OCI-LY7 (cell line): ENCODE measurements around the gene TRPM2. TPM values are rescaled to one million over a fixed set of nuclear protein-coding genes. Genes with fewer than 3 reads are reported as not detected.

Experiments
- BruUV-seq: library from RNA; stranded (reverse); fragments of 400-500 nt; replicated peaks from 2 replicates; lab custom pipeline; 2021; lab: Mats Ljungman, UMichigan
- CTCF ChIA-PET: fragments of 300-600 bp; sonication (Branson Sonifier 250); formaldehyde crosslinking; loops from one replicate; lab custom pipeline; 2022; ENCODE audit warnings: antibody characterized with exemption; ENCODE audit not compliant: unreplicated experiment; lab: Charles Lee
- POLR2A ChIA-PET: fragments of 300-600 bp; sonication (Branson Sonifier 250); formaldehyde crosslinking; loops from one replicate; lab custom pipeline; 2022; ENCODE audit warnings: antibody characterized with exemption; lab: Charles Lee
- DNase-seq: peaks from one replicate; pipeline ENCODE4 v3.0.0-alpha.2; 2015; ENCODE audit warnings: low spot score
- H2AFZ ChIP-seq: fragments of 200-600 bp; sonication (generic), shearing (Covaris generic); 2 replicates; pipeline ENCODE4 v1.6.1; 2014; ENCODE audit warnings: mild to moderate bottlenecking, antibody characterized with exemption, low read length, moderate library complexity
- H3K27ac ChIP-seq: fragments of 200-600 bp; sonication (generic); 2 replicates; pipeline ENCODE4 v1.5.1; 2014; ENCODE audit warnings: mixed run types, low read depth, mild to moderate bottlenecking, moderate library complexity, low read length, inconsistent platforms; ENCODE audit not compliant: poor library complexity, severe bottlenecking
- H3K36me3 ChIP-seq: fragments of 200-600 bp; sonication (generic); 2 replicates; pipeline ENCODE4 v1.6.1; 2014; ENCODE audit warnings: mild to moderate bottlenecking, antibody characterized with exemption, low read length, moderate library complexity, mixed read lengths; ENCODE audit not compliant: insufficient read depth
- H3K4me1 ChIP-seq: fragments of 200-600 bp; sonication (generic); 2 replicates; pipeline ENCODE4 v1.5.1; 2014; ENCODE audit warnings: mild to moderate bottlenecking, low read length; ENCODE audit not compliant: insufficient read depth, poor library complexity, severe bottlenecking
- H3K4me2 ChIP-seq: fragments of 200-600 bp; sonication (generic); 2 replicates; pipeline ENCODE4 v1.6.1; 2014; ENCODE audit warnings: mild to moderate bottlenecking, low read length
- H3K4me3 ChIP-seq: fragments of 200-600 bp; sonication (generic); 2 replicates; pipeline ENCODE4 v1.5.1; 2014; ENCODE audit warnings: mild to moderate bottlenecking, low read depth, low read length; ENCODE audit not compliant: poor library complexity, severe bottlenecking
- H3K79me2 ChIP-seq: fragments of 200-600 bp; sonication (generic); 2 replicates; pipeline ENCODE4 v1.6.1; 2016; ENCODE audit warnings: low read depth, mild to moderate bottlenecking, low read length, moderate library complexity, mixed read lengths; ENCODE audit not compliant: insufficient read depth
- H3K9me2 ChIP-seq: fragments of 200-600 bp; sonication (generic); 2 replicates; pipeline ENCODE4 v1.6.1; 2016; ENCODE audit warnings: mild to moderate bottlenecking, low read length, mixed read lengths; ENCODE audit not compliant: insufficient read depth
- H3K9me3 ChIP-seq: fragments of 200-600 bp; sonication (generic); 2 replicates; pipeline ENCODE4 v1.6.1; 2014; ENCODE audit warnings: mild to moderate bottlenecking, mixed run types, low read length, mixed read lengths
- H4K20me1 ChIP-seq: fragments of 200-600 bp; sonication (generic); 2 replicates; pipeline ENCODE4 v1.6.1; 2014; ENCODE audit warnings: mild to moderate bottlenecking, antibody characterized with exemption, low read length, moderate library complexity, mixed read lengths; ENCODE audit not compliant: insufficient read depth
- EZH2phosphoT487 ChIP-seq: fragments of 200-600 bp; sonication (generic); IDR thresholded peaks from 2 replicates; pipeline ENCODE4 v1.6.1; 2018; ENCODE audit warnings: low read depth, borderline replicate concordance, mild to moderate bottlenecking, mixed run types, antibody characterized with exemption, low read length, moderate library complexity, mixed read lengths
- intact Hi-C: fragments of 100-400 bp; cut with micrococcal nuclease; formaldehyde crosslinking; loops from one replicate; pipeline ENCODE4 v1.10.0; 2022; ENCODE audit not compliant: unreplicated experiment
- total RNA-seq, 2 experiments: library from RNA; depleted of rRNA in 1 of 2; stranded (reverse); fragments of >200 nt in 1 of 2; shearing (Covaris generic) in 1 of 2; gene quantifications; 2 replicates each; pipeline ENCODE4 v1.2.3, GENCODE V29; 2014 to 2022
- TF ChIP-seq, protein P1 (sequence below): fragments of 200-600 bp; sonication (generic); conservative IDR thresholded peaks from 2 replicates; pipeline ENCODE4 v1.5.1; 2014; ENCODE audit warnings: mild to moderate bottlenecking, antibody characterized with exemption, low read length, moderate library complexity, mixed read lengths

The TRPM2 gene
- total RNA-seq, 2 experiments from 2014 or later = 1.8 to 7.1 TPM

- intact Hi-C loops = loop anchor here (5.0 kb wide), 1 partner anchor 1307 kb away; the partner anchor contains the start of gene PCBP3
- H2AFZ ChIP-seq = no peak overlapping the region
- H3K79me2 ChIP-seq = no peaks in the 10 kb centered on the region
- no peaks in the 10 kb centered on the region for H4K20me1 ChIP-seq
- no peaks in the 10 kb centered on the region for H3K9me3 ChIP-seq
- POLR2A ChIA-PET = no interaction called here
- no peak for DNase-seq
- no peak overlapping the region for H3K4me3 ChIP-seq
- H3K9me2 ChIP-seq = no peaks in the 10 kb centered on the region
- TF ChIP-seq, protein P1, sequence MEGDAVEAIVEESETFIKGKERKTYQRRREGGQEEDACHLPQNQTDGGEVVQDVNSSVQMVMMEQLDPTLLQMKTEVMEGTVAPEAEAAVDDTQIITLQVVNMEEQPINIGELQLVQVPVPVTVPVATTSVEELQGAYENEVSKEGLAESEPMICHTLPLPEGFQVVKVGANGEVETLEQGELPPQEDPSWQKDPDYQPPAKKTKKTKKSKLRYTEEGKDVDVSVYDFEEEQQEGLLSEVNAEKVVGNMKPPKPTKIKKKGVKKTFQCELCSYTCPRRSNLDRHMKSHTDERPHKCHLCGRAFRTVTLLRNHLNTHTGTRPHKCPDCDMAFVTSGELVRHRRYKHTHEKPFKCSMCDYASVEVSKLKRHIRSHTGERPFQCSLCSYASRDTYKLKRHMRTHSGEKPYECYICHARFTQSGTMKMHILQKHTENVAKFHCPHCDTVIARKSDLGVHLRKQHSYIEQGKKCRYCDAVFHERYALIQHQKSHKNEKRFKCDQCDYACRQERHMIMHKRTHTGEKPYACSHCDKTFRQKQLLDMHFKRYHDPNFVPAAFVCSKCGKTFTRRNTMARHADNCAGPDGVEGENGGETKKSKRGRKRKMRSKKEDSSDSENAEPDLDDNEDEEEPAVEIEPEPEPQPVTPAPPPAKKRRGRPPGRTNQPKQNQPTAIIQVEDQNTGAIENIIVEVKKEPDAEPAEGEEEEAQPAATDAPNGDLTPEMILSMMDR = no peak
- no peak for TF ChIP-seq EZH2phosphoT487
- H3K4me1 ChIP-seq = peaks cover 12% of the 10 kb centered on the region
- BruUV-seq = no TSS peak
- no peak overlapping the region for H3K4me2 ChIP-seq
- CTCF ChIA-PET = no interaction called here
- no peak overlapping the region for H3K27ac ChIP-seq
- H3K36me3 ChIP-seq = no peaks in the 10 kb centered on the region; the same call in 1 of the 2 replicates
These were observed 18.0 kb upstream of the TRPM2 start for GRCh38 chr21:44335266-44336059.

GRCh38 chr21:44337449-44337848, 16.0 kb upstream of the TRPM2 start:
- Histone ChIP-seq H3K4me2 (no peak overlapping the region), H3K4me1 (peaks cover 14% of the 10 kb centered on the region), H4K20me1 (no peaks in the 10 kb centered on the region), H2AFZ (no peak overlapping the region), H3K9me3 (no peaks in the 10 kb centered on the region), H3K27ac (no peak overlapping the region), H3K79me2 (no peaks in the 10 kb centered on the region), H3K36me3 (no peaks in the 10 kb centered on the region; the same call in 1 of the 2 replicates), H3K4me3 (no peak overlapping the region), H3K9me2 (no peaks in the 10 kb centered on the region)
- ChIA-PET POLR2A (no interaction called here), CTCF (interaction anchor here (0.6 kb wide), 1 partner anchor 16 kb away, joined by 3 read pairs; the partner anchor contains the start of gene TRPM2)
- no TSS peak for BruUV-seq
- intact Hi-C loops = loop anchor here (5.0 kb wide), 1 partner anchor 1305 kb away; the partner anchor contains the start of gene PCBP3
- no peak for DNase-seq
- TF ChIP-seq, protein P1 = no peak
- no peak for TF ChIP-seq EZH2phosphoT487
